Effector memory CD4-positive, alpha-beta T cell (primary cell): ENCODE measurements around the gene ARSD.
A peak's percentile ranks its signal among the peaks of the same experiment; 100 is the strongest.
"Not testable (repeated sequence)": the region's sequence is repeated elsewhere in the genome, so short reads cannot be mapped to it uniquely, and the experiment has no call there.

ENCODE experiments used
- DNase-seq, 3 donors: peaks; one replicate each; pipeline ENCODE4 v3.0.0-alpha.2; 2020
- H3K27ac ChIP-seq: 2 replicates; pipeline ENCODE4 v1.7.0; 2013; ENCODE audit warnings: mild to moderate bottlenecking, low read length, moderate library complexity; ENCODE audit not compliant: insufficient read depth, poor library complexity, severe bottlenecking
- H3K27me3 ChIP-seq: replicated peaks from 2 replicates; pipeline ENCODE4 v1.7.0; 2013; ENCODE audit warnings: mild to moderate bottlenecking, low read length; ENCODE audit not compliant: insufficient read depth, control insufficient read depth, poor library complexity, severe bottlenecking
- H3K36me3 ChIP-seq: 2 replicates; pipeline ENCODE4 v1.7.0; 2013; ENCODE audit warnings: mild to moderate bottlenecking, low read length, moderate library complexity; ENCODE audit not compliant: control insufficient read depth, insufficient read depth
- H3K4me1 ChIP-seq: 2 replicates; pipeline ENCODE4 v1.7.0; 2013; ENCODE audit warnings: low read length, mild to moderate bottlenecking; ENCODE audit not compliant: control insufficient read depth, insufficient read depth, poor library complexity, severe bottlenecking
- H3K4me3 ChIP-seq: 2 replicates; pipeline ENCODE4 v1.7.0; 2013; ENCODE audit warnings: low read length, low read depth, mild to moderate bottlenecking; ENCODE audit not compliant: insufficient read depth, poor library complexity, severe bottlenecking
- H3K9me3 ChIP-seq: 2 replicates; pipeline ENCODE4 v1.7.0; 2013; ENCODE audit warnings: mild to moderate bottlenecking, low read length, moderate library complexity; ENCODE audit not compliant: control insufficient read depth

ARSD gene

DNA sequence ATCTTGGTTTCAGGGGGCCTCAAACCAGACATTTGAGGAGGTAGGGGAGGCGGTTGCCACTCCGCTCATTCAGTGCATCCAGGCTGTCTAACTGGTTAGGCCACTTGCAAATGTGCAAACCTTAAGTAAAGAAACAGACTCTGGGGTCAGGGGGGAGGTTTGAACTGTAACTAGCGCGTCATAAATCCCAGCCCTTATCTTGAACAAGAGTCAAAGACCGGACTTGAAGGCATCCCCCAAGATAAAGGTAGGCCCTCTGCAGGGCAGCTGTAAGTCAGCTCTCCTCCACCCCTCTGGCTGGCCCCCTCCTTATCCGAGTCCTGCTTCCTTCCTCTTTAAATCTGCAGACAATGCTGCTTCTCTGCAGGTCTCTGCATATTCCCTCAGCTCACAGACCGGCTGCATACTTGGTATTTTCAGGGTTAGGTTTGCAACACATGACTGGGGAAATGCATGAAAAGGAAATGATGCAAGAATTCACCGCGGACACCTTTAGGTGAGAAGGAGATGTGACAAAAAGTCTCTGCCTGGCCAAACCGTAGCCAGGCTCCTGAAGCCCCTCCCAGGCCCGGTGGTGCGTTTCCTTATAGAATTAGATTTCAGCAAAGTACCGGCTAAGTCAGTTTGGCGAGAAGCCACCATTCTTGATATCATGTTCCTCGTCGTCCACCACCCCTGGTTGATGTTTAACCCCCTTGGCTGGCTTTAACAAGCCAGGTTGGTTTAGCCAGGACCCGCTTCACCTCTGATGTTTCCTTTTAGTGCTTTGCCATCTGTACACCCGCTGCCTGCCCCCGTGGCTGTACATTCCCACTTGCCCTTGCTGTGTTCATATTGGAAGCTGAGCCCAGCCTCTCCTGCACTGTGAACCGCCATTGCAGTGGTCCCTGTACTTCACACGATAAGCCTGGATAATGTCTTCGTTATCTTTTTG, 31.2 kb downstream of the ARSD start:
- H3K36me3 ChIP-seq, H3K9me3 ChIP-seq, H3K27me3 ChIP-seq, H3K4me1 ChIP-seq, H3K4me3 ChIP-seq, H3K27ac ChIP-seq, DNase-seq: not testable (repeated sequence)

DNA sequence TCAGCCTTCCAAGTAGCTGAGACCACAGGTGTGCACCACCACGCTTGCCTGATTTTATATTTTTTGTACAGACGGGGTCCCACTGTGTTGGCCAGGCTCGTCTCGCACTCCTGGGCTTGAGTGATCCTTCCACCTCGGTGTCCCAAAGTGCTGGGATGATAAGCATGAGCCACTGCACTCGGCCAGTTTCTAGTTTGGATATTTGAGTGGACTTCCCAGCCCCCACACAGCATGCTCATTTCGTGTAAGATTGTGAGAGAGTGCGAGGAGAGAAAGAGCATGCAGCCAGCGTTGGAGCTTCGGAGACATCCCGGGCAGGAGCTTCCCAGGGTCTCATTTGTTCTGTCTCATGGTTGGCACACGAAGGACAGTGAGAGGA, 31.8 kb downstream of the ARSD start:
- no peak for DNase-seq
- no peaks in the 10 kb centered on the region for H3K27me3 ChIP-seq
- H3K9me3 ChIP-seq, result no peaks in the 10 kb centered on the region
- no peak overlapping the region for H3K4me3 ChIP-seq
- no peaks in the 10 kb centered on the region for H3K4me1 ChIP-seq
- no peaks in the 10 kb centered on the region for H3K36me3 ChIP-seq
- H3K27ac ChIP-seq, result no peak overlapping the region

DNA sequence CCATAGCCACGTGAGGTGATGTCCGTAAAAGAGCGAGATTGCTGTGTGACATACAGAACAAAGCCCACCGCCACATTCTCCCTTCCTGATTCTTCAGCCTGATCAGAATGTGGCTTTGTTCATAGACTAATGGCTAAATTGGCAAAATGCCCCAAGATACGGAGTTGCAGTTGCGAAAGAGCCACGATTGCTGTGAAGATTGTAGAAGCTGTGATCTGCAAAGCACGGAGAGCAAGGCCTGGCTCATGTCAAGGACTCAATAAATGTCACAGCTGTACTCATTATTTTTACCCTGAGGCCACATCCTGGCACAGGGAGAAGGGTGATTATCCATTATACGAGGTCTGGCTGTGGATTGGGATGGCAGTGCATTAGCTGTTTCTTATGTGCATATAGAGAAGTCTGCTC, 34.2 kb downstream of the ARSD start:
- no peak for DNase-seq

DNA sequence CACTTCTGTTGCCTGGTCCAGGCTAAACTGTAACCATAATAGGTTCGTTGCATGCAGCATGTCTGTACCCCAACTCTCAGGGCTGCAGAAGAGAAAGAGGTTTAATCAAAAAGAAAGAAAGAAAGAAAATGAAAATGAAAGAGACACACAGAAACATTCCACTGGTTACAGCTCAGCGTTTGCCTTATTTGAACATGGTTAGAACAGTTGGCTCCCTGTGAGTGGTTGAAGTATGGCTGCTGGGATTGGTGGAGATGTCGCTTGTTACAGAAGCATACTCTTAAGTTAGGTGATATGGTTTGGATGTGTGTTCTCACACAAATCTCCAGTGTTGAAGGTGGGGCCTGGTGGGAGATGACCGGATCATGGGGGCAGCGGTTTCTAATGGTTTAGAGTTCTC, 36.3 kb downstream of the ARSD start:
- H3K36me3 ChIP-seq, result no peaks in the 10 kb centered on the region
- no peak overlapping the region for H3K4me3 ChIP-seq
- no peaks in the 10 kb centered on the region for H3K27me3 ChIP-seq
- H3K4me1 ChIP-seq, result no peaks in the 10 kb centered on the region
- H3K9me3 ChIP-seq, result no peaks in the 10 kb centered on the region
- DNase-seq, result no peak
- no peak overlapping the region for H3K27ac ChIP-seq

More for the DNA sequence above, 34.2 kb downstream of the ARSD start:
- Histone ChIP-seq H3K4me1 (no peaks in the 10 kb centered on the region), H3K4me3 (no peak overlapping the region), H3K27ac (no peak overlapping the region), H3K27me3 (no peaks in the 10 kb centered on the region), H3K9me3 (no peaks in the 10 kb centered on the region), H3K36me3 (no peaks in the 10 kb centered on the region)

DNA sequence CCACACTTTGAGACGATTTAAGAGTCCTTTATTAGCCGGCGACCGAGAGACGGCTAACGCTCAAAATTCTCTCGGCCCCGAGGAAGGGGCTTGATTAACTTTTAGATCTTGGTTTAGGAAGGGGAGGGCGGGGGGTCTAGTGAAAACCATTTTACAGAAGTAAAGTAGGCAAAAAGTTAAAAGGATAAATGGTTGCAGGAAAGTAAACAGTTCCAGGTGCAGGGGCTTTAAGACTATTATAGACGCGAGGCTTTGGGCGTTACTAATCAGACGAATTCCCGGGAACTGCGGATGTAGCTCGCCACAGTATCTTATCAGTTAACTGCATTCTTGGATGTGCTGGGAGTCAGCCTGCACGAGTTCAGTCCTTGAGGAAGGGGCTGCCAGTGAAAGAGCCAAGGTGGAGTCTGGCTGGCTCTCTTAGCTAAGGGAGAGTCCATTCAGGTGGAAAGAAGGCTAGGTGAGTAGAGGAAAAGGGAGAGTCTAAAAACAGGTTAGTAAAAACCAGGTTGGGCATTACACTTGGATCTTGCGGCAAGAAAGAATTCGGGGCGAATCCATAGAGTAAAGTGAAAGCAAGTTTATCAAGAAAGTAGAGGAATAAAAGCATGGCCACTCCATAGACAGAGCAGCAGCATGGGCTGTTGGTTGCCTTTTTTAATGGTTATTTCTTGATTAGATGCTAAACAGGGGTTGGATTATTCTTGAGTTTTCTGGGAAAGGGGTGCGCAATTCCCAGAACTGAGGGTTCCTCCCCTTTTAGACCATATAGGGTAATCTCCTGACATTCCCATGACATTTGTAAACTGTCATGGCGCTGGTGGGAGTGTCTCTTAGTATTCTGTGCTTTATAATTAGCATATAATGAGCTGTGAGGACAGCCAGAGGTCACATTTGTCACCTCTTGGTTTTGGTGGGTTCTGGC, 38.3 kb downstream of the ARSD start:
- H3K9me3 ChIP-seq, H3K27me3 ChIP-seq, DNase-seq, H3K4me3 ChIP-seq, H3K27ac ChIP-seq, H3K36me3 ChIP-seq, H3K4me1 ChIP-seq: not testable (repeated sequence)

DNA sequence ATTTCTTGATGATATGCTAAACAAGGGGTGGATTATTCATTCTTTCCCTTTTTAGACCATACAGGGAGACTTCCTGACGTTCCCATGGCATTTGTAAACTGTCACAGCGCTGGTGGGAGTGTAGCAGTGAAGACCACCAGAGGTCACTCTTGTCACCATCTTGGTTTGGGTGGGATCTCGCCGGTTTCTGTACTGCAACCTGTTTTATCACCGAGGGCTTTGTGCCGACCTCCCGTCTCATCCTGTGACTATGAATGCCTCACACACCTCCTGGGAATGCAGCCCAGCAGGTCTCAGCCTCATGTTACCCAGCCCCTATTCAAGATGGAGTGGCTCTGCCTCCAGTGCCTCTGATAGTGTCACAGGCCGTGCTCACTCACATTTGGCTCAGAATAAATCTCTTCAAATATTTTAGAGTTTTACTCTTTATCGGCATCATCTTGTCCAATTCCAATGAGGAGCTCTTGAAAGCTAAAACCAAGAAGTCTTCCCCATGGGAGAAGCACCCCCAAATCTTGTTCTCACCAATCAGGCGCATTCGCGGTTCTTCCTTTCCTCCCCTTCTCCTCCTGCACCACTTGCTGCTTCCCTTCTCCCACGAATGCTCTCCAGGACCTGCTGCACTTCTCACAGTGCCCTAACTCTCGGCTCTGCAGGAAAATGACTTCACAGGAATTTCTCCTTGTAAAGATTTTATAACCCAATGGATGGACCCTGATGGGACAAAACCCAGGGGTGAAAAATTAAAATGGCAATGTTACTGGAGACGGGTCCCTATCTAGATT, 39.2 kb downstream of the ARSD start:
- H3K4me3 ChIP-seq, result peak overlapping the region; percentile 22

DNA sequence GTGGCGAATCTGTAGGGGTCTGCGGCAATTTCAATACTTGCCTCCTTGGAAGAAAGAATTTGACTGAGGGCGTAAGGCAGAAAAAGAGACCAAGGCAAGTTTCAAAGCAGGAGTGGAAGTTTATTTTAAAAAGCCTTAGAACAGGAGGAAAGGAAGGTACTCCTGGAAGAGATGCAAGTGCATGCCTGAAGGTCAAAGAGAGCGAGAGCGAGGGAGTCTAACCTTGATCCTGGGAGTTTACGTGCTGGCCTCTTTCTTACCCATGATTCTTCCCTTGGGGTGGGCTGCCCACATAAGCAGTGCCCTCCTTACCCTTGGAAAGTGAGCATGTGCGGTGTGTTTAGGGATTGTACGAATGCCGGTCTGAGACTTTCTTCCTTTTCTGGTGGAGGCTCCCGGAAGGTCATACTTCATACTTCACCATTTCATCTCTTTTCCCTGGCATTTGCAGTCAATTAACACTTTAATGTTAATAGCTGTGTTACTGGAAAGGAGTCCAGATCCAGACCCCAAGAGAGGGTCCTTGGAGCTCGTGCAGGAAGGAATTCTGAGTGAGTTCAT, 40.0 kb downstream of the ARSD start:
- Histone ChIP-seq H3K9me3 (no peaks in the 10 kb centered on the region), H3K36me3 (no peaks in the 10 kb centered on the region), H3K27ac (no peak overlapping the region), H3K4me3 (peak overlapping the region; percentile 22), H3K4me1 (no peaks in the 10 kb centered on the region), H3K27me3 (no peaks in the 10 kb centered on the region)
- DNase-seq, result no peak

More for the DNA sequence above, 39.2 kb downstream of the ARSD start:
- not testable (repeated sequence) for H3K4me1 ChIP-seq, H3K36me3 ChIP-seq, DNase-seq, H3K9me3 ChIP-seq, H3K27ac ChIP-seq, H3K27me3 ChIP-seq

DNA sequence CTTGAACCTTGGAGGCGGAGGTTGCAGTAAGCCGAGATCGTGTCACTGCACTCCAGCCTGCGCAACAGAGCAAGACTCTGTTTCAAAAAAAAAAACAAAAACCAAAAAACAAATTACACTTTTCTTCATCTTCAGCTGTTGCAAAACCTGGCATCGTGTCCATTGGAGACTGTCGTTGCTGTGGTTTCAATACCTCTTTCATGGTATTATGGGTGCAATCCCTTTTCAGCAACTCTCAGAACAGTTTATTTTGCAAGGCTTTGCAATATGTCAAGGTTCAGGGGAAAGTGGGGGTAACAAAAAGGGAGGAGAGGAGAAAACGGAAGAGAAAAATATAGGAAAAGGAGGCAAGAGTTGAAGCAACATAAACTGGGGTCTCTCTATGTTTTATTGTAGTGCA, 40.8 kb downstream of the ARSD start:
- Histone ChIP-seq H3K36me3 (no peaks in the 10 kb centered on the region), H3K9me3 (no peaks in the 10 kb centered on the region), H3K27me3 (no peaks in the 10 kb centered on the region), H3K4me1 (no peaks in the 10 kb centered on the region), H3K4me3 (no peak overlapping the region), H3K27ac (no peak overlapping the region)
- no peak for DNase-seq

DNA sequence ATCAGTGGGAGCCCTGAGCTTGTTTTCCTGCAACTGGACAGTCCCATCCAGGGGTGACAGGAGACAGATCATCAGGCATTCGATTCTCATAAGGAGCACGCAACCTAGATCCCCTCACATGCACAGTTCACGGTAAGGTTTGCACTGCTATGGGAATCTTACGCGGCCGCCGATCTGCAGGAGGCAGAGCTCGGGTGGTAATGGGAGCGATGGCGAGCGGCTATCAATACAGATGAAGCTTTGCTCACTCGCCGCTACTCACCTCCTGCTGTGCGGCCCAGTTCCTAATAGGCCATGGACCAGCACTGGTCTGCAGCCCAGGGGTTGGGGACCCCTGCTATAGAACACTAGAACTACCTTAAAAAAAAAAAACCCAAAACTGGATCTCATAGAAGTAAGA, 45.4 kb downstream of the ARSD start:
- Histone ChIP-seq H3K36me3 (no peaks in the 10 kb centered on the region), H3K9me3 (no peaks in the 10 kb centered on the region), H3K27me3 (no peaks in the 10 kb centered on the region), H3K4me1 (no peaks in the 10 kb centered on the region), H3K27ac (no peak overlapping the region), H3K4me3 (no peak overlapping the region)
- no peak for DNase-seq
